HG02852 (cell line): Measurements from ENCODE around the gene IRAK2.
"Not testable (repeated sequence)": the region's sequence is repeated elsewhere in the genome, so short reads cannot be mapped to it uniquely, and the experiment has no call there.

ENCODE experiments used
- ATAC-seq: cut with Tn5 transposase; IDR thresholded peaks from one replicate; pipeline ENCODE4 v1.9.1; 2021; ENCODE audit warnings: mild to moderate bottlenecking, moderate library complexity; ENCODE audit not compliant: unreplicated experiment

Gene IRAK2

DNA sequence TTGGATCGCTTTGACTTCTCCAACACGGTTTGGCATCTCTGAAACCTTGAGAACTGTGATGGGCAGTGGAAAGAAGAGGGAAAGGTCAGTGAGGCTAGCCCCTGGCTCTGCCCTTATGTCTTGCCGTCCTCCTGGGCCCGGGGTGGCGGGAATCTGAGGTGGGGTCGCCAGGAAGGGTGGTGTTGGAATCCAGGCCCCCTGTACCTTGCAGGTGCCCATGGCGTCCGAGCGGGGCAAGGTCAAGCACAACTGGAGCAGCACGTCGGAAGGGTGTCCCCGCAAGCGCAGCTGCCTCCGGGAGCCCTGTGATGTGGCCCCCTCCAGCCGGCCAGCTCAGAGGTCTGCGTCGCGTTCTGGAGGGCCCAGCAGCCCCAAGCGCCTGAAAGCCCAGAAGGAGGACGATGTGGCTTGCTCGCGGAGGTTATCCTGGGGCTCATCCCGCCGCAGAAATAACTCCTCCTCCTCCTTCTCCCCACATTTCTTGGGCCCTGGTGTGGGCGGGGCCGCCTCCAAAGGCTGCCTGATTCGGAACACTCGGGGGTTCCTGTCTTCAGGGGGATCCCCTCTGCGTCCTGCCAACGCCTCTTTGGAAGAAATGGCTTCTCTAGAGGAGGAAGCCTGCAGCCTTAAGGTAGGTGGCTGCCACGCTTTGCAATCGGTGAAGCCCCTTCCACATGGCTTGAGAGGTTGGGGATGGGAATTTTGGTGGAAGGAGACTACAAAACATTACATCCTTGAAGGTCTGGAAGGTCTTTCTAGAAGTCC, 84.4 kb downstream of the IRAK2 start:
- no peak for ATAC-seq

DNA sequence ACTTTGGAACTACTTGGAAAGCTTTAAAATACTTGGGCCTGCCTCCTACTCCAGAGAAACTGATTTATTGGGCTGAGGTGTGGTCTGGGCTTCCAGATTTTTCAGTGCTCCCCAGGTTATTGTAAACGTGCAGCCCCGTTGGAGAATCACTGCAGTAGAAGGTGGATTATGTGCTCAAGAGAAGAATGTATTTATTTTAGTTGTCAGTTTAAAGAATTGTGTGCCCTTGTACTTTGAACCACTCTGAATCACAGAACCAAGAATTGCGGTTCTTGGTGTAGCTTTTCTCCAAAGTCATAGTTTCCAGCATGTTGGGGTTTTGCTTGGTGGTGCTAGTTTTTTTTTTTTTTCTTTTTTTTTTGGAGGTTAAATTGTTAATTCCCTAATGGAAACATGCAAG, 85.1 kb downstream of the IRAK2 start:
- ATAC-seq = no peak

DNA sequence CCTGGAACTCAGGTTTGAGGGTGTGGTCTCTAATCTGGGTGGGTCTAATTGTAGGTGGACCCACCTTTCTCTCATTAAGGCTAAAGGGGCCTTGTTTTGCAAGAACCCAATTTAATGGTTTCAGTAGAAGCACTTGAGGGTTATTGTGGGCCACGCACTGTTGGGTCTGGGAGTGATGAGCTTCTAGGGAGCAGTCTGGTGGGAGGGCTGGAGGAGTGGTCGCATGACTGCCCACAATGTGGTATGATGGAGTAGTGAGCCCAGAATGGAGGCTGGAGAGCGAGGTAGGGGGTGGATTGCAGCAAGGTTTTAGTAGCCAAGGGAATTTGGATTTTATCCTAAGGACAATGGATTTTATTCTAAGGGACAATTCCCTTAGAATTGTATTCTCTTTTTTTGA, 86.3 kb downstream of the IRAK2 start:
- ATAC-seq = no peak

DNA sequence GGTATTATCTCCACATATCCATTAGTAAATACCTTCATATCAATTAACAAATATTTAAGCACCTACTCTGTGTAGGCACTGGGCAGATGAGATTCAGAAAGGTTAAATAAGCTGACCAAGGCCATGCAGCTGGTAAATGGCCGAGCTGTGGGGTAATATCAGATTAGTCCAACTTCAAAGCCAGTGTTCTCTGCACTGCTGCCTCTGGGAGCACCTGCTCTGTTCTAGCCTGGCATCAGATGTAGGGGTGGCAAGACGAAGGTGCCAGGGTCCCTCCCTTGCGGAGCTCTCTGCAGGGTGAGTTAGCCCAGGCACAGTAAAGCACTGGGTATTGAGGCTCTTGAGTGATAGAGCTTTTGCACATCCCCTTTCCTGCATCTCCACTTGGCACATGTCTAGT, 89.0 kb downstream of the IRAK2 start:
- ATAC-seq = no peak

DNA sequence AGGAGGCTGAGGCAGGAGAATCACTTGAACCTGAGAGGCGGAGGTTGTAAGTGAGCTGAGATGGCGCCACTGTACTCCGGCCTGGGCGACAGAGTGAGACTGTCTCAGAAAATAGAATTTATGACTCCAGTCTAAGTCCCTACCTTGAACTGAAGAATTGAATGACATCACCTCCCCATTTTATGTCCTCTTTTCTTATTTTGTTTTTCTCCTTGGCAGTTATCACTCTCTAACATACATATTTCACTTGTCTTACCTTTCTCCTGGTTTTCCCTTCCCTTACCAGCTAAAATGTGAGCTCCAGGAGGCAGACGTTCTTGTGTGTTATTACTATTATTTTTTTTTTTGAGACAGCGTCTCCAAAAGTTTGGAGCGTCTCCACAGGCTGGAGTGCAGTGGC, 91.1 kb downstream of the IRAK2 start:
- no peak for ATAC-seq

DNA sequence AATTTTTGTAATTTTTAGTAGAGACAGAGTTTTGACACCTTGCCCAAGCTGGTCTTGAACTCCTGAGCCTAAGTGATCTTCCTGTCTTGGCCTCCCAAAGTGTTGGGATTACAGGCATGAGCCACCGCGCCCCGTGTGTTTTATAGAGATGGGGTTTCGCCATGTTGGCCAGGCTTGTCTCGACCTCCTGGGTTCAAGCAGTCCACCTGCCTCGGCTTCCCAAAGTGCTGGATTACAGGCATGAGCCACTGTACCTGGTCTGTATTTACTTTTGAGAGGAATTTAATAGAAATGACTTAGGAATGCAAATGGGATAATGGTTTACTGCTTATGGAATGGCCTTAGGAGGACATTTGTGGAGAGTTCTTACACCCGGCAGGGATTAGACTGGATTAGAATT, 94.3 kb downstream of the IRAK2 start:
- ATAC-seq = no peak

DNA sequence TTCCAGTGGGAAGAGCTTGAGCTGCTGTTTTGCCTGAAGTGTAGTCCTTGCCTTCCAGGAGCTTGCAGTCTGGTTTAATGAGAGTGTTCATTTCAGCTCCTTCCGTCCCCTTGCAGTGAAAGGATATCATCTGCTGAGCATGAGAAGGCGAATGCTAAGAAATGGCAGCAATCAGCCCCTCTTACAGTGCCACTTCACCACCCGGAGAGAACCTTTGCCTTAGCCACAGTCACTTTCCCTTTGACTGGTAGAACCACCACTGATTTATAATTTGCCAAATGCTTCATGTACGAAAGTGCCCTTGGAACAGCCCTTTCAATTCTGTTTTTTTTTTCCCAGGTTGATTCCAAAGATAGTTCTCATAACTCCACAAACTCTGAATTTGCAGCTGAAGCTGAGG, 95.1 kb downstream of the IRAK2 start:
- ATAC-seq = no peak

DNA sequence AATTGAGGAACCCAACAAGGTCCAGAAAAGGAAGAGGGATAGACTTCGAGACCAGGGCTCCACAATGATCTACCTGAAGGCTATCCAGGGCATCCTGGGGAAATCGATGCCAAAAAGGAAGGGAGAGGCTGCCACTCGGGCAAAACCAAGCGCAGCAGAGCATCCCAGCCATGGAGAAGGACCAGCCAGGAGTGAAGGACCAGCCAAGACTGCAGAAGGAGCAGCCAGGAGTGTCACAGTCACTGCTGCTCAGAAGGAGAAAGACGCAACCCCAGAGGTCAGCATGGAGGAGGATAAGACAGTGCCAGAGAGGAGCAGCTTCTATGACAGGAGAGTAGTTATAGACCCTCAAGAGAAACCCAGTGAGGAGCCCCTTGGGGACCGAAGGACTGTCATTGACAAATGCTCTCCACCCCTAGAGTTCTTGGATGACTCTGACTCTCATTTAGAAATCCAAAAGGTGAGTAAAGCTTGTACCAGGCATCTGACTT, 95.5 kb downstream of the IRAK2 start:
- no peak for ATAC-seq

DNA sequence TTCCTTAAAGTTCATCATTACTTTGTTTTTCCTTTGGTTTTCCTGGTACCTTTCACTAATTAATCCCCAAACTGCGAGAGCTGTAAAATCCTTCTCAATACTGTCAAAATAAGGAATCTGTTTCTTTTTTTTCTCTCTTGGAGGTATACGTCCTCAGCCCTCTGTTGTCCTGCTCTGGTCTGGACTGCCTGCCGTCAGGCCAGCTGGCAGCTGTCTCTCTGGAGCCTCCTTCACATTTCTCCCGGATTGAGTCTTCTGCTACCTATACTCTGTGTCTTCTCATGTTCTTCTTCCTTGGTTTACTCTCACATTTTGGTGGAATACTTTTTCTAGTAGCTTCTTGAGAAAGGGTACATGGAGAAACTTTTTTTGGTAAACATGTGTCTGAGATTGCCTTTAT, 97.3 kb downstream of the IRAK2 start:
- ATAC-seq = no peak

DNA sequence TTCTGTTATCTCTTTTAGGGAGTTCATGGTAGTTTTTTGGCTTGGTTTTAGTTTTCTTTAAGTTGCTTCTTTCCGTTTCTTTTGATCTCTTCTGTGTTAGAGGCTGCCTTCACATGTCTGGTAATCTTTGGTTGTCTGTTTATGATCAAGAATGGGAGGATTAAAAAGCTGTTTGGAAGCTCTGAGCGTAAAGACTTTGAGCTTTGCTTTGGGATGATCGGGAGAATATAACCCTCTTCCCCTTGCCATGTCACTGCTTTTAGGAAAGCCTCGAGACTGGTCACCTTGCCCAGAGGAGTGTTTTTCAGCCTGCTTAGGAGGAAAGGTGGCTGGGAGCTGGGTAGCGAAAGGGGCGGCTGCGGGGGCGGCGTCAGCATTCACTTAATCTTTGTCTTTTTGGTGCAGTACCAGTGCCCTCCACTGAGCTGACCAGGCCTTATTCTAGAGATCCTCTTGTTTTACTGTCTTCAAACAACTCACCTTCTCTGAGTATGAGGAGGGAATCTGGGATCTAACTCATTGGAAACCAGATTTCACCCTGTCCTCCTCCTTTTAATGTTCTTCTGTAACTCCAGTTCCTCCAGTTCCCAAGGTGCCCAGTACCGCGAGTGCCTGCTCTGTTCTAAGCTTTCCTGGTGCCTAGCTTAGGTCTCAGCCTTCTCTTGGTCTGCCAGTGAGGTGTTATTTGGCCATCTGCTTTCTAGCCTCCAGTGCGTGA, 99.1 kb downstream of the IRAK2 start:
- no peak for ATAC-seq

DNA sequence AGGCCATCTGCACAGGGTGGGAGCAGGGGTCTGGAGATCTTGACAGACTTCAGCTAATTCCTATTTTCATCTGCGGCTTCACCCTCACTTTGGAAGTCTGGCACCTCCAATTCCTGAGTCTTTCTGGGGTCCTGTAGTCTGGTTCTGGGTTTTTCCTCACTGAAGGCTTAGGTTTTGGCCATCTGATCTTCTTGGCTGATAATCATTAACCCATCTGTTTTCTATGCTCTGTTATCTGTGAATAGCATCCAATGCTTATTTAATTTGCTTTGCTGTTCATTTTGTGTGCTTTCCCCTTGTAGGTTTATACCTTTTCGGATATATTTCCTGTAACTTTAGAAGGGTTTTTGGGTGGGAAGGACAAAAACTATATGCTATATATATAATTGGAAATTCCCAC, 101.1 kb downstream of the IRAK2 start:
- ATAC-seq = no peak

DNA sequence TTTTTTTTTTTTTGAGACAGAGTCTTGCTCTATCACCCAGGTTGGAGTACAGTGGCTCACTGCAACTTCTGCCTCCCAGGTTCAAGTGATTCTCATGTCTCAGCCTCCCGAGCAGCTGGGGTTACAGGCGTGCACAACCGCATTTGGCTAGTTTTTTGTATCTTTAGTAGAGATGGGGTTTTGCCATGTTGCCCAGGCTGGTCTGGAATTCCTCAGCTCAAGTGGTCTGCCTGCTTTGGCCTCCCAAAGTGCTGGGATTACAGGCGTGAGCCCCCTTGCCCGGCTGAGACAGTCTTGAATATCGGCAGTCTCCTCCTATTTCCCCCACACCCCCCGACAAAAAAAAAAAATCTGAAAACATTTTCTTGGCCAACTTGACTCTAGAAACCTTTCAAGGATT, 102.2 kb downstream of the IRAK2 start:
- not testable (repeated sequence) for ATAC-seq

DNA sequence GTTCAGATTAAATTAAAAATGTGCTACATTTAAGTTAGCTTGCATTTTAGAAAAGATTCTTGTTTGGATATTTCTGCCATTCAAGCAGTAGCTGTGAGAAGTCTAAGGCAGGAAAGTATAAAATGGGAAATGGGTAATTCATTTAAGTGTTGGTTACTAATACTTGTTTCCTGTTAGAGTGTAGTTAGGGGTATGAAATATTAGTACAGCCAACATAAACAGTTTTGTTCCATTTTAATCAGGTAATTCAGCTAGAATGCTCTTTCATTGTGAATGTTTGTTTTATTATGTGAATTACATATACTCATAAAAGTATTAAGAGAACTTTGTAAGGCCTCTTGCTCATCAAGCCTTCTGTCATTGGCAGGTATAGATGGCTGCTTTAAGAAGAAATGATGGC, 103.4 kb downstream of the IRAK2 start:
- no peak for ATAC-seq

DNA sequence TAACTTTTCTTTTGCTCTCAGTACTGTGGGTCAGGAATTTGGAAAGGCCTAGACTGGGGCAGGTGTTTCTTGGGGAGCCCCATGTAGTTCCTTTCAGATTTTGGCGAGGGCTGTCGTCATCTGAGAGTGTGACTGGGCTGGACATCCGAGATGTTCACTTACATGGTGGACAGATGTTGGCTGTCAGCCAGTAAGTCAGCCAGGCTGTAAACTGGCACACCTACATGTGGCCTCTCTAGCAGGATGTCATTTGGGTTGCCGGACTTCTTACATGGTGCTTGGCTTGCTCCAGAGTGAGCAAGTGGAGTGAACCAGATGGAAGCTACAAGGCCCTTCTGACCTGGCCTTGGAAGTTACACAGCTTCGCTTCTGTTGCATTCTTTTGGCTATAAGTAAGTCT, 104.2 kb downstream of the IRAK2 start:
- no peak for ATAC-seq

DNA sequence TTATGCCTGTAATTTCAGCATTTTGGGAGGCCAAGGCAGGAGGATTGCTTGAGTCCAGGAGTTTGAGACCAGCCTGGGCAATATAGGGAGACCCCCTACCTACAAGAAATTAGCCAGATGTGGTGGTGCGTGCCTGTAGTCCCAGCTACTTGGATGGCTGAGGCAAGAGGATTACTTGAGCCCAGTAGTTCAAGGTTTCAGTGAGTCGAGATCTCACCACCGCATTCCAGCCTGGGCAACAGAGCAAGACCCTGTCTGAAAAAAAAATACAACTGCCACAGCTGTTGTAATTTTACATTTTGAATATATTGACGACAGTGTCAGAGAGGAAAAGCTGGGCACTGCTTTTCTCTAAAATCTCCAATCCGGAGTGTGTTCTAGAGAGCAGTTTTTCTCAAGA, 104.7 kb downstream of the IRAK2 start:
- ATAC-seq = no peak

DNA sequence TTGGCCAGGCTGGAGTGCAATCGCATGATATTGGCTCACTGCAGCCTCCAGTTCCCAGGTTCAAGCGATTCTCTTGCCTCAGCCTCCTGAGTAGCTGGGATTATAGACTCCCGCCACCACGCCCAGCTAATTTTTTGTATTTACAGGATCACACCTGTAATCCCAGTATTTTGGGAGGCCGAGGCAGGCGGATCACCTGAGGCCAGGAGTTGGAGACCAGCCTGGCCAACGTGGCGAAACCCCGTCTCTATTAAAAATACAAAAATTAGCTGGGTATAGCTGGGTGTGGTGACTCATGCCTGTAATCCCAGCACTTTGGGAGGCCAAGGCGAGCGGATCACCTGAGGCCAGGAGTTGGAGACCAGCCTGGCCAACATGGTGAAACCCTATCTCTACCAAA, 107.8 kb downstream of the IRAK2 start:
- not testable (repeated sequence) for ATAC-seq

DNA sequence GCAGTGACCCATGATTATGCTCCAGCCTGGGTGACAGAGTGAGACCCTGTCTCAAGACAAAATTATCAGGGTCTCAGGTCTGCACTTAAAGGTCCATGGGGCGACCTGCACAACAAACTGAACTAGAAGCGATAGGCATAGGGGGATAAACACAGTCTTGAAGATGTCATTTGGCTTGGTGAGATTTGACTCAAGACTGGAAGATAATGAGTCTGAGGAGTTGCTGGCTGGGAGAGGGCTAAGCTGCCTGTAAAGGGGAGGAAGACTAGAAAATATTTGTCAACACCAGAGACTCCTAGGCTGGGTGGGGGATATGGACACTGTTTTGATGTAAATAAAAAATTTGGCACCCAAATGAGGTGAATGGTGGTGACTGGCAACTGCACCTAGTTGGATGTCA, 108.3 kb downstream of the IRAK2 start:
- ATAC-seq = no peak

DNA sequence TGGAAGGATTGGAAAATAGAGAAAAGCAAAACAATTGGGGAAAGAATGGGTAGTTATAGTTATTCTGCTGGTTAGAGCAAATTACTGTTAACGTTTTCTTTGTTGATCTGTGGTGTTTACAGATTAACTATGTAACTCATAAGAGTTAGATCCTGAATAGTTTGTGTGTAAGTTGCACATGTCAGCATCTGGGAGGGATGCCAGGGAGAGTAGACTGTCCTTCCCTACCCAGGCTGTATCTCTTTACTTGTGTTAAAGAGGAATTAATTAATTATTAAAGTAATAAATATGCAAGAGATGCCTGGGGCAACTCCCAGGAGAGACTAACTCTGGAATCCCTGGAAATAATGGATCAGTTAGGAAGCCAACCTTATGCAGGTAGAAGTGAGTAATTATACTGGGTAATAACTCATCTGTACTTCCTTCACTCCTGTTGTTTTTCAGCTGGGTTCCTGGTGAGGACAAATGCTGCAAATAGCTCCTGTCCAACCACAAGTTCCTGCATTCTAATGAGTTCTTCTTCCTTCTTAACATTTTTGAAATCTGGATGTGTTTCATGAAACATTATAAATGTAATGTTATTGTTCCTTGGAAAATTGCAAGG, 109.1 kb downstream of the IRAK2 start:
- no peak for ATAC-seq

DNA sequence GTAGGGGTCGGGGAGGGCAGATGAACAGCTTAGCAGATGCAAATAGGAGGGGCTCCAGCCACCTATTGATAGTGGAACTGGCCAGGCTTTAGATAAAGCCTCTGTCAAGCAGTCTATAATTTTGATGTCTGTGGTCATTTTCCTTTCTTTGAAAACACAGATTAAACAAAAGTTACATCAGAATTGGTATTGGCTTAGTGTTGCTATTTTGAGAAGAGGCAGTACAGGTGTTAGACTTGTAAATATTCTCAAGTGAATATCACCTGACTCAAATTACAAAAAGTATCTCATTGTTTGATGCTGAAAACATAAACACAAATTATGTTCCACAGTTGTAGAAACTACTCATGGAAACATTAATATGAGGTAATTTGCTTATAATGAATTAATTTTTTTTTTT, 109.9 kb downstream of the IRAK2 start:
- no peak for ATAC-seq

DNA sequence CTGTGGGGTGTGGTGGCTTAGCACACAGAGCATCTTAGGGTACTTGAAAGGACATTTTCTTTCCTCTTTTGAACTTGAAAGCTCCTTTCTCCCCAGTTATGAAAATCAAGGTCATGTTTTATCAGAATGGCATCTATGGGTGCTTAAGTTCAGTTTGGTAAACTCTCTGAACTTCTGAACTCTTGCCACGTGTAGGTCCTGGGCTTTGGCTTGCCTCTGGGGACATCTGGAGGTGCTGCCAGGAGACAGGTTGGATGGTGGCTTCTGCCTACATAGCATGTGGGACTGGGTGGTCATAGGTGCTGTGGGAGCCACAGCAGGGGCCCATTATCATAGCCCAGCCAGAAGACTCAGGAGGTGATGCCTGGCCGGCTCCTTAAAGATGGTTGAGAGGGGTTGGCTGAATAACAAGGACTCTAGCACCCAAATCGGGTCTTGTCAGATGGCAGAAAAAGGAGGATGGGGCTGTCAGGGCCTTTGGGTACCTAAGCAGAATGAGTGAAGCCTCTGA, 112.5 kb downstream of the IRAK2 start:
- ATAC-seq = no peak

DNA sequence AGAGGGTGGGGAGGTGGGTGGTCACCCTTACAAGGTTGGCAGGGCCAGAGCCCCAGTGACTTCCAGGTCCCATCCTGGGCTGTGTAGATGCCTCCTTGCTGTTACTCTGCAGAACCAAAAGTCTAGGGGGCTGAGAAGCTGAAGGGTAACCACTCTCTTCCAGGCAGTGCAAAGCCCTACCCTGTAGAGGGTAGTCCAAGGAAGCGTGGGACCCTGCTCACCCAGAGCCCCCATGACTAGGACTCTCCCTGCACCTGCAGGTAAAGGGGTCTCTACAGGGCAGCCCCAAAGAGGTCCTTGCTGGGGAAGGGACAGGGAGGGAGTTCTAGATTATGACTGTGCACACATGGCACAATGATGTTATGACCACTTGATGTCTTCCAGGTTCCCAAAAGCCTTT, 113.8 kb downstream of the IRAK2 start:
- ATAC-seq = no peak
